Inferior parietal cortex (tissue), 1 donor: Measurements from ENCODE around the gene PRKG1.
"Not testable (repeated sequence)": the region's sequence is repeated elsewhere in the genome, so short reads cannot be mapped to it uniquely, and the experiment has no call there.

Source experiments
- DNase-seq: peaks from one replicate; pipeline ENCODE4 v3.0.0-alpha.2; 2016; ENCODE audit errors: extremely low spot score

Gene PRKG1

DNA sequence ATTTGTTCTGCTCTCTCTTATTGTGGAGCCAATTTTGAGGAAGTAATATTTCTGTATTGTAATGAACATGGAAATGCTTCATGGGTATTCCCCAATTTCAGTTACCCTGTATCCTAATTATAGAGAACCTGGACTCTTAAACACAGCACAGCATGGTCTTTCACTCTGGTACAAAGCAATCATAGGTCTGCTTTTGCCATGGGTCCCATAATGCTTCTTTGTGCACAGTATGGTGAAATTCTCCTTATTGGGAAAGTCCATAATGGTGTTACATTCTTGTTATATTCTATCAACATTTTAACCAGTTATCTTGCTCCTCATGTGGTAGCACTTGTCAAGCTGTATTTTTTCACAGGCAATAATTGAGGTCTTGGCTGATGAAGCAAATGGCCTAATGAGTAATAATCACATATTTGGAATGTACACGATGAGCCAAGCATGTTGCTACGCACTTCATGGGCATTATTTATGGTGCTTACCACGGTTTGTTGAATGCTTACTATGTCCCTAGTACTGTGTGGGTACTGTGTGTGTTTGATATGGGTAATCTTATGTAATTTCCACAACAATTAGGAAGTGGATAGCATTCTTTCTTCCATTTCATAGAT, 42.9 kb downstream of the PRKG1 start:
- DNase-seq: no peak

DNA sequence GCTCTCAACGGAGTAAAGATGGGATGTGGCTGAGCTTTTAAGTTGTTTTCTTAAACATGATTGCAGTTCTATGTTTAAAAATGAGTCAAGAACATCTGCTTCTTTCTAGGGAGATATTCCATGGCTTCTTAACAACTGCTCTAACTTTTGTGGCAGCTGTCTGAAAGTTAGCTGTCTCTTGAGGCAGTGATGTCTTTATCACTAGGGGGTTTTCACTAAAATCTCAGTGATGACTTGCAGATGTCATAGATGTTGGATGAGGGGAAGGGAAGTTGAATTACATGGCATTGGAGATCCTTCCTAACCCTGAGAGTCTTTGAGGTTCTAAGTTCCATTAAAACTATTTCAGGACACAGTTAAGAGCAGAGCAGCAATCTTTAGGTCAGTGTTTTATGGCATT, 43.5 kb downstream of the PRKG1 start:
- DNase-seq: no peak

DNA sequence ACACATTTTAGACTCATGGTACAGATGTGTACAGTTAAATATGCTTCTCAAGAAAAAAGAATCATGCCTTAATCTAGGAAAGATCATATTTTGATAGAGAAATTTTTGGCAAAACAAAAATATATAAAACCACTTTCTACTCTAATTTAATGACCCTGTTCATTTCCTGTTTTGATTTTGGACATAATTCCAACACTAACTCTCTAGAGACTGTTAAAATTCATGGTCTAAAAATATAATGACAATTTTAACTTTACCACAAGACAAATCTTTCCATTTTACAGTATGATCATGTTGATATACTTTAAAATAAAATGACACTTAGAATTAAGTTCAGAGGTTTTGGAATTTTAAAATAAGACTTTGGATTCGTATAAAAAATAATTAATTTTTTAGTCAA, 45.2 kb downstream of the PRKG1 start:
- no peak for DNase-seq

DNA sequence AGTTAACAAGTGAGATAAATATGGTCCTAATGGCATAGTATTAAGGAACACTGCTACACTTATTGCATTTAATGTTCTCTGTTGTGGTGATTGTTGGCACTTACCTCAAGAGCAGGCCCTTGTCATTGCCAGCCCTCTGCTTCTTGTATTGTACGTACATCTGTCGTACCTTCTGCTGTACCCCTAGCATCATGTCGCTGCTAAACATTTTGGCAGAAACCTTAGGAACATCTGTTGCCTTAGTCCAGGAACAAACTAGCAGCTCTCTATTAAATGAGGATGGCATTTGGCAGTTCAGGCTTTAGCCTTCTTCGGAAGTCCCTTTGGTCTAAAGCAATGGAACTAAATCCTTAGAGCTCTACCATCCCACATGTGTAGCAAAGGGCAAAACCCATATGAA, 47.6 kb downstream of the PRKG1 start:
- no peak for DNase-seq

DNA sequence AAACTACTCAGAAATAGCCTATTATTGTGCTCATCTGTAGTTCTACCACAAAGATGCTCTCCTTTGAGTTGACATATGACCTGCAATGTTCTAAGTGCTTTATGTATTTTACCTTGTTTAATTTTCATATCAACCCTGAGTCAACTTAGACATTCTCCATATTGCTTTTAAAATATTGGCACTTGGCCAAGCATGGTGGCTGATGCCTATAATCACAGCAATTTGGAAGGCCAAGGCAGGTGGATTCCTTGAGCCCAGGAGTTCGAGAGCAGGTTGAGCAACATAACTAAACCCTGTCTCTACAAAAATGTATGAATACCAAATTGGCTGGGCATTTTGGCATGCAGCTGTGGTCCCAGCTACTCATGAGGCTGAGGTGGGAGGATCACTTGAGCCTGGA, 50.6 kb downstream of the PRKG1 start:
- no peak for DNase-seq

DNA sequence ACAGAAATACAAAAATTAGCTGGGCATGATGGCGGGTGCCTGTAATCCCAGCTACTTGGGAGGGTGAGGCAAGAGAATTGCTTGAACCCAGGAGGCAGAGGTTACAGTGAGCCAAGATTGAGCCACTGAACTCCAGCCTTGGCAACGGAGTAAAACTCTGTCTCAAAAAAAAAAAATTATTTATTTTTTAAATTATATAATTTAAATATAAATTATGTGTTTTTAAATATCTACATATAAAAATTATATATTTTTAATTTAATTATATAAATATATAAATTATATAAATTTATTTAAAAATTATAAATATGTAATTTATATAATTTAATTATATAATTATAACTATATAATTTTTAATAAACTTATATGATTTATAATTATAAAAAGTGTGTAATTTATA, 51.2 kb downstream of the PRKG1 start:
- no peak for DNase-seq

DNA sequence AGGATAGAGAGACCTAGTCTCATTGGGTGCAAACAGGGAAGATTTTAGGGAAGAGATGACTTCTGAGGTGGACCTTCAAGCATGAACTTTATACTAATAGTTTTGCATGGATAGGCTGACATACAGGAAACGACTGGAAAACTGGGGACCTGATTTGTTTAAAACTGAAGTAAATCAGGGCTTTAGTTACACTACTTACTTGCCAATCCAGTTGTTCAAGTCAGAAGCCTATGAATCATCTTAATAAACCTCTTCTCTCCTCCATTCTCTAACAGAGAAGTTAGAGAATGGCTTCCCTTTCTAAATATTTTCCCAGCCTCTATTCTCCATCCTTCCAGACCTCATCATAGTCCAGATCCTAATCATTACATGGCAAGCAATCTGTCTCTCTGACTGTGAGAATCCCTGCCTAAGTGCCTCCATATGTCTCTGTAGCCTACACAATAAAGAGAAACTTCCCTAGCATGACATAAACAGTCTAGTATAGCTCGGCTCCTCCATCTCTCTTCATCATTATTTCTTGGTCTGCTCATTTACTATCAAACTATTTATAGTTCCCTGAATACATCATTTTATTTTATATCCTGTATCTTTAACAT, 55.8 kb downstream of the PRKG1 start:
- no peak for DNase-seq

DNA sequence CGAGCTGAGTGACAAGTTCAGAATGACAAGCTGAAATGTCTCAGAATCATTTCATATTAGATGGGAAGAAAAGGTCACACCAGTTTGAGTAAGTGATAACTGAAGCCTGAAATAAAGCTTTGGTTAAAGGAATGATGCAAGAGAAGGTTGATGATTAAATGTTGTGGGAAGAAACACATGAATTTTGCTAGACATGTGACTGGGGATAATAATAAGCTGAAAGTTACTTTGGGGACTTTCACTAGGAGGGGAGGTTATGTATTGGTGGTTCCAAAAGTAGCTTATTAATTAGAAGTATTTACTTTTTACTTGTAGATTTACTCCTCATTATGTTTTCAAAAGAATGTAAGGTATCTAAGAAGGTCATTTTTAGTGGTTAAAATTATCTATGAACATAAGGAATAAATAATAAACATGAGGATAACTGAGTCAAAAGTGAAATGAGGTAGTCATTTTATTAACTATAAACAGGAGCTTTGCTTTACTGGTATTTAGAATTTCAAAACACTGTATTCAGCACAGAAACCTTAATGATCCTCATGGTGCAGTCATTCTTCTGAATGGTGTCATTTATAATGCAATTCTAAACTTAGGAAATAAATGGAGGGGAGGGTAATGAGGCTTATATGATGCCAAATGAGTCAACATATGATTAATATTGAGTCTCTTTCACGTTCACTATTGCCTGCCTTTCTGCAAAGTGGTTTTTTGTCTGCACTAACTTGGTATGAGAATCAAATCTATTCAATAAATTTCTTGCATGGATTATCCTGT, 63.7 kb downstream of the PRKG1 start:
- no peak for DNase-seq

DNA sequence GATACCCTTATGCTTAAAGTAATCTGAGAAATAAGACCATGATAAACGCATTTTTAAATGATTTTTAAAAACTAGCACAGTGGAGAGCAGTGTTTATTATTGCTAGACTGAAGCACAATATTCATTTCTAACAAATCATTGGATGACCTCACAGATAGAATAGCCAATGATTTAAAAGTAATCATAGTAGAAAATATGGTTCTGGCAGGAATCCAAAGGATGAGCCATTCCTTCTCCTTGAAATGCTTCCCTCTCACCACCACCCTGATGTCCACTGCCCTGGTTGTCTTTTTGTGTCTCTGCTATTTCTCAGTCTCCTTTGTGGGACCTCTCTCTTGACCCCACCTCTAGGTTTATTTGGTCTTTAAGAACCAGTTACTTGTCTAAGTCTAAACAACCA, 64.9 kb downstream of the PRKG1 start:
- DNase-seq: no peak

DNA sequence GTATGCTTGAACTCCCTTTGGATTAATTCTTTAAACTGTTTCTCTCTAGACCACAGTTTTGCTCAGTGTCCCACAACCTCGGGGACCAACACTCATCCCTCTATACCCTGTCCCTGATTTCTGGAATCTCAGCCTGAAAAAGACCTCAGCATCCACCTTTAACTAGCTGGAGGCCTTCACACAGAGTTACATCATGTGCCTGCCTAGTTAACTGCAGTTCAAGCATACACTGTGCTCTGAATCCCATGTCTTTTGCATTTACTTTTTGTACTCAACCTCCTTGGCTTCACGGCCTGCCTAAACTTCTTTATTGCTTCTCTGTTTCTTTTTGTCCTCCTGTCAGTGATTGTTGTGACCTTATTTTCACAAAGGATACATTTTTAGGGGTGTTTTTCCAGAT, 66.7 kb downstream of the PRKG1 start:
- DNase-seq: no peak

DNA sequence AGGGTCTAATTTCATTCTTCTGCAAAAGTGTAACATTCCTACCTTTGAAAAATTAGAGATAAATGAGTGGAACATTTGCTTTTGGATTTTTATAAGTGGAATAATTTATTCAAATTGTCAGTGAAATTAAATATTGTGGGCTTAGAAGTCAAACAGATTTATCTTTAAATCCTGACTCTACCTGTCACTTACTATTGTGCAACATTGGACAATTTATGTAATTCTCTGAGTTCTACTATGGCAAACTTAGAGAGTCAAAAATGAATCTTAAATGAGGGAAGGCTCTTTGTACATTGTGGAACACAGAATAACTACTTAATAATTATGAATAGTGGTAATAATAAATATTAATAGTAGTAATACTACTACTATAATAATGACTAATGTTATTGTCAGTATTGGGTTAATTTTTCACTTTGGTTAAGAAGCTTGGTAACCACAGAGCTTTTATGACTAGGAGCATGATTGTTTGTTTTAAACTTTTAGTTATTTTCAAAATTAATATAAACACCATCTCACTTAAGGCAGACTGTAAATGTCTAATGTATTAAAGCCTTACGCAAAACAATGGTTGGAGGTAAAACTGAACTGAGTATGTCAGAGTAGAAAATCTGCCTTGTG, 70.0 kb downstream of the PRKG1 start:
- DNase-seq: no peak

DNA sequence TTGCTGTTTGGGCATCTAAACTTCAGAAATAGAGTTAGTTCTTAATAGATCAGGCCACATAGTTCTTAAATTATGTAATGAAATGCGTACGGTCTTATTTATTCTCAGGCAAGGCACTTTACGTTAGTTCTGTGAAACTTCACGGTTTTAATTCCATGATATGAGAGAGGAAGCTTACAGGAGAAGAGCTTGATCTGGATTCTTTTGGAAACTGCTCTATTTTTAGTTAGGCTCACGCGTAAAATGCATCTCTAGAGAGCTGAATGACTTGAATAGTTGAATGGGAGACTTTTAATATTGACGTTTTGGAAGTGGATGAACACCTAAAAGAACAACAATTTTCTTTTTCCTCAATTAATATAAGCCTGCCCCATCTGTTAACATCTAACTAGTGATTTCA, 71.1 kb downstream of the PRKG1 start:
- DNase-seq: peak; percentile 22

DNA sequence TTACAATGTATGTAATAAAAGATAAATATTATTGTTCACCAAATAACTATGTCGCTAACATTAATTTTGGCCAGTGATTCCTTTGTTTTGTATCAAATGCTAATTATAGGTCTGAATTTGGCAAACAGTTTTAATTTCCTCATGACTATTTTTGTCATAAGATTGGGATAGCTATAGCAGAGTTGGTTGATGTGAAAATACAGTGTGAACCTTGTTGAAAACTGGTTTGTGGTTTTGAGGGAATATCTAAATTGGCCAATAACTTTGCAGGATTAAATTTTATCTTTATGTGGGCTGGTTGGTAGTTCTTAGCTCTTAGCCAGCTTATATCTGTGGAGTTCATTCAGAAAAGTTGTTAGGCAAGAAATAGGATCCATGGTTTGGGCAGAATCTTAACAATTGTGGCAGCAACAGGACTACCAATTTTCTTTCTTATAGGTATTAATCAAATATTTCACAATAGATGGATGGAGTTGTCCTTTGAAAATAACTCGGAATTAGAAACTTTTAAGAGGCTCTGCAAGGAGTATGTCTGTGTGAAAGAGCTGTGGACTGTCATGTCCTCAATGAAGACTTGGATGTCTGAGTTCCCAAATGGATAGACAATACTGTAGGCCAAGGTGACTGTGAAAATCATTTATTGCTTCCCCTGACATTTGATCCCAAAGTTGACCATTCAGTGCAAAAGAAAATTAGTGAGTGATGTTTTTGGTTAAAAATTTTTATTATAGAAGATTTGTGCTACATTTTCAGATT, 73.5 kb downstream of the PRKG1 start:
- DNase-seq: no peak

DNA sequence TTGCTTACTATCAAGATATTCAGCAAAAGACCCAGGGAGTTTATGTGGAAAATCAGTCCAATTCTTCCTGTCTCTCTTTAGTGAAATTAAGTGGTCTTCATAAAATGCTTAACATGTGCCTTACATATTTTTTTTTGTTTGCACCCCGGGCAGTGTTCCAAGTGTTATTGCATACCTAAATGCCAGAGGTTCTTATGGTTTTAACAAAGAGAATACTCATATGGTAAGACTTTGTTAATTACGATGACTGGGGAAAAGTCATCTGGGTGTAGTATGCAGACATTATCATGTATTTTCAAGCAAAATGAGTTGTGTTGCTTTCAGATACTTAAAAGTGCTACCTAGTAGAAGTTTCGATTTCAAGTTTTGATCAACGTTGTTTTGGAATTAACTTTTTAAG, 82.6 kb downstream of the PRKG1 start:
- DNase-seq: no peak

DNA sequence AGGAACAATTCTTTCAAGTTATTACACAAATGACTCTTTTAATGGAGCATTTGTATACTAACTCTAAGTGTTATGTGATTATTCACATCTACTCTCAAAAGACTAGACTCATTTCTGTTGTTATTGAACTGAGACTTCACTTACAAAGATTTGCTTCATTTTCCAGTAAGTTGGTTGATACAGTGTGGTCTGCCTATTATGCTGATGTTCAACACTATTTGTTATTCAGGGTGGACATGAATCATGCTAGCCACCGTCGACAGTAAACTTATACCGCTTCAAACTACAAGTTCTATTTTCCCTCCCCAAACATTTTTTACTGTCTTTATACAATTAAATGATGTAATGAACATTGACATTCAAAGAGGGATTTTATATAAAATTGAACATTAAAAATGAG, 84.5 kb downstream of the PRKG1 start:
- DNase-seq: no peak

DNA sequence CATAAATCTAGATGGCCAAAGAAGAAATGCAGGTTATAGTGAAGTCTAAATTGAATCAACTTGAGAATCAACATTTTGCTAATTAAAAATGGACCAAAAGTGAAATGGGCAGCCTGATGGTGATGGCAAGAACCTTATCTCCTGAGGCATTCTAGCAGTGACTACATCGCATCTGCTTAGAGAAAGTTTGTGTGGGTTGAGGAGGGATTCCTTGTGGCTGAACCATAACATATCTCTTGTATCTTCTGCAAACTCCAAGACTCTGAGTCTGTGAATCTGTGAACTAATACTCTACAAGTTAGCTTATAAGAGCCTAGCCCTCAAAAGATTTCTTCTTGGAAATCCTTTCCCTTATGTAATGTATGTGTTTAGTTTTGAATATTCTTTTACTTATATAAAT, 85.6 kb downstream of the PRKG1 start:
- DNase-seq: no peak

DNA sequence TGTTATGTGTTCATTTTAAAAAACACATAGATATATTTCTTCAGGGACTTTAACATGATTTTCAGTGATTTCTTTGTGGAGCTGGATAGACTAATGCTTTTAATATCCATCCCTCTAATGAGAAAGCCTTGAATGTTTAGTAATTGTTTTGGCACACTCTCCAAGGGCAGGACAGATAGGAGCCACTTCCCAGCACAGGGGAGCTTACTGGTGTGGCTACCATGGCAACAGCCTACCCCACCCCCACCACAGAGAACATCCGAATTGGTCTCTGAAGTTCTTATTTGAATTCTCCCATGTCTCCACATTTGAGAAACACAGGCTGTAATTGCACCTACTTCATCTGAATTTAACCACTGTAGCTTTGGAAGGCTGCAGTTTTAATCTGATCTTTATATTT, 87.7 kb downstream of the PRKG1 start:
- no peak for DNase-seq

DNA sequence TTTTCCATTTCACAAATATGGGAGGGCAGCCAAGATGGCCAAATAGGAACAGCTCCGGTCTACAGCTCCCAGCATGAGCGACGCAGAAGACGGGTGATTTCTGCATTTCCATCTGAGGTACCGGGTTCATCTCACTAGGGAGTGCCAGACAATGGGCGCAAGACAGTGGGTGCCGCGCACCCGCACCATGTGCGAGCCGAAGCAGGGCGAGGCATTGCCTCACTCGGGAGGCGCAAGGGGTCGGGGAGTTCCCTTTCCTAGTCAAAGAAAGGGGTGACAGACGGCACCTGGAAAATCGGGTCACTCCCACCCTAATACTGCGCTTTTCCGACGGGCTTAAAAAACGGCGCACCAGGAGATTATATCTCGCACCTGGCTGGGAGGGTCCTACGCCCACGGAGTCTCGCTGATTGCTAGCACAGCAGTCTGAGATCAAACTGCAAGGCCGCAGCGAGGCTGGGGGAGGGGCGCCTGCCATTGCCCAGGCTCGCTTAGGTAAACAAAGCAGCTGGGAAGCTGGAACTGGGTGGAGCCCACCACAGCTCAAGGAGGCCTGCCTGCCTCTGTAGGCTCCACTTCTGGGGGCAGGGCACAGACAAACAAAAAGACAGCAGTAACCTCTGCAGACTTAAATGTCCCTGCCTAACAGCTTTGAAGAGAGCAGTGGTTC, 89.2 kb downstream of the PRKG1 start:
- not testable (repeated sequence) for DNase-seq

DNA sequence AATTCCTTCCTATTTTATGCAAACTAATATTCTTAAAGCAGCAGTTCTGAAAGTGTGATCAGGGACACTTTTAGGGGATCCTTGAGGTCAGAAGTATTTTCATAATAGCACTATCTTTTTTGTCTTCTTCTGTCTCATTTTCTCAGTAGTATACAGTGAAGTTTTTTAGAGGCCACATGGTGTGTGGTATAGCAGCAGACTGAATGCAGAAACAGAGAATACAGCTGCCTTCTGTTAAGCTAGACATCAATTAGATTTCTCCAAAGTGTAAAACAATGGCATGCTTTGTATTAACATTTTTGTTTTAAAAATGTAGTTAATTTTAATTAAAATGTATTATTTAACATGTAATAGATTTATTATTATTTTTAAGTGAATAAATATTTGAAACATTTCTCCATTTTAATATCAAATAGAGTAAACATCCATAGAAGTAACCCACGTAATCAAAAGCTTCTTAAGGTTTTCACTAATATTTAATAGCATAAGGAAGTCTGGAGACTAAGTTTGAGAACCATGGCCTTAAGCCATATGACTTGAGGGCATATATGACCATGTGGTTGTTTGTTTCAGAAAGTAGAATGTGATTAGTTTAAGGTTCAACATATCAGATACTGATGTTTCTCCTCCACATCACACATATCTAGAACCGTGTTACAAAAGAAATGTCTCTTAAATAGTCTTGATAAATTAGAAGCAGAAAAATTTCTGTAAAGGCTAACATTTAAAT, 94.0 kb downstream of the PRKG1 start:
- DNase-seq: no peak

DNA sequence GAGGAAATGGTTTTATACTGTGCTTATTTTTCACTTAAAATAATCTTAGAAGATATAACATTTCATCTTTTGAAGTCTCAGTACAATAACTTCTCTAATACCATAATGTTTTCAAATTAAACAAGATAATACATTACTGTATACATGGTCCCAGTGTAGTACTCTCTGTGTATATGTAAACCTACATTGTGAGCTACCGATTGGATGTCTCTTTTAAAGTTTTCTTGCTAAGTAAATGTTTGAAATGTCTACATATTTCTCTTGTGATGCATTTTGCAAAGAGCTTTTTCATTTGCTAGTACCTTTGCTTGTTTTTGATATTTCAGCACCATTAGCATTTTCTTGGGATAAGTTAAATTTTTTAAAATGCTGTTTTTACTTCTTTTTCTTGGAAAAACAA, 94.8 kb downstream of the PRKG1 start:
- DNase-seq: no peak
